ENCODE results near the gene SNX32.

DNA sequence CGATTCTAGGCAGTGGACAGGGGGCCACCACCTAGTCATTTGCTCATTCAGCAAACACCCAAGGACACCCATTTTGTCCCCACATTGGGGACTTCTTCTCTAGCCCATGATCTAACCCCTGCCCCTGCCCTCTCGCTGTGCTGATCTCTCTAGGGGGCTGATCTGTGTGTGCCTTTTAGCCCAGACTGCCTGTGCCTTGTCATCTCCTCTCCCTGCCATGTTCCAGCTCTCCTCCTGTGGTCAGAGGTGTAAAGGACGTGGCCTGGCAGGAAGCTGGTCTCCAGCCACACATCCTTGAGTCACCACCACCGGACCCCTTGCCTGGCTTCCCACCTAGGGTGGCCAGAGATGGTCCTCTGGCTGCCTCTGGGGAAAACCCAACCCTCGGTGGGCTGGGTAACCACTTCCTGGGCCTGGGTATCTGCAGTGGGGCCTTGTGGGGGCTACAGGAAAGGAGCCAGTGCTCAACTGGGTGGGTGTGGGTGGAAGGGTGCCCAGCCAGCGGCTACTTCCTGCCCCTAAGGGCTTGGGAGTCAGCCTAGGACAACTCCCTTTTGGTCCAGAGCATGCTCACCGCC, 47.2 kb downstream of the SNX32 start:
- TF ChIP-seq, protein P1, sequence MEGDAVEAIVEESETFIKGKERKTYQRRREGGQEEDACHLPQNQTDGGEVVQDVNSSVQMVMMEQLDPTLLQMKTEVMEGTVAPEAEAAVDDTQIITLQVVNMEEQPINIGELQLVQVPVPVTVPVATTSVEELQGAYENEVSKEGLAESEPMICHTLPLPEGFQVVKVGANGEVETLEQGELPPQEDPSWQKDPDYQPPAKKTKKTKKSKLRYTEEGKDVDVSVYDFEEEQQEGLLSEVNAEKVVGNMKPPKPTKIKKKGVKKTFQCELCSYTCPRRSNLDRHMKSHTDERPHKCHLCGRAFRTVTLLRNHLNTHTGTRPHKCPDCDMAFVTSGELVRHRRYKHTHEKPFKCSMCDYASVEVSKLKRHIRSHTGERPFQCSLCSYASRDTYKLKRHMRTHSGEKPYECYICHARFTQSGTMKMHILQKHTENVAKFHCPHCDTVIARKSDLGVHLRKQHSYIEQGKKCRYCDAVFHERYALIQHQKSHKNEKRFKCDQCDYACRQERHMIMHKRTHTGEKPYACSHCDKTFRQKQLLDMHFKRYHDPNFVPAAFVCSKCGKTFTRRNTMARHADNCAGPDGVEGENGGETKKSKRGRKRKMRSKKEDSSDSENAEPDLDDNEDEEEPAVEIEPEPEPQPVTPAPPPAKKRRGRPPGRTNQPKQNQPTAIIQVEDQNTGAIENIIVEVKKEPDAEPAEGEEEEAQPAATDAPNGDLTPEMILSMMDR (IDR thresholded peaks at IDR 0.05; ENCODE audit: low read depth, low read length): no peak
- no peak for TF ChIP-seq EZH2phosphoT487 (IDR thresholded peaks at IDR 0.05; ENCODE audit: low read depth)

Measured in OCI-LY3 (cell line).